DMS 273 treated with DMSO at 0.1 percent for 48 hours (cell line): Measurements from ENCODE around the gene RAB11A.
"Not testable (repeated sequence)": the region's sequence is repeated elsewhere in the genome, so short reads cannot be mapped to it uniquely, and the experiment has no call there.

Experiments used
- DNase-seq: peaks from one replicate; lab custom pipeline; 2025; lab: John Stamatoyannopoulos, UW

Gene RAB11A

DNA sequence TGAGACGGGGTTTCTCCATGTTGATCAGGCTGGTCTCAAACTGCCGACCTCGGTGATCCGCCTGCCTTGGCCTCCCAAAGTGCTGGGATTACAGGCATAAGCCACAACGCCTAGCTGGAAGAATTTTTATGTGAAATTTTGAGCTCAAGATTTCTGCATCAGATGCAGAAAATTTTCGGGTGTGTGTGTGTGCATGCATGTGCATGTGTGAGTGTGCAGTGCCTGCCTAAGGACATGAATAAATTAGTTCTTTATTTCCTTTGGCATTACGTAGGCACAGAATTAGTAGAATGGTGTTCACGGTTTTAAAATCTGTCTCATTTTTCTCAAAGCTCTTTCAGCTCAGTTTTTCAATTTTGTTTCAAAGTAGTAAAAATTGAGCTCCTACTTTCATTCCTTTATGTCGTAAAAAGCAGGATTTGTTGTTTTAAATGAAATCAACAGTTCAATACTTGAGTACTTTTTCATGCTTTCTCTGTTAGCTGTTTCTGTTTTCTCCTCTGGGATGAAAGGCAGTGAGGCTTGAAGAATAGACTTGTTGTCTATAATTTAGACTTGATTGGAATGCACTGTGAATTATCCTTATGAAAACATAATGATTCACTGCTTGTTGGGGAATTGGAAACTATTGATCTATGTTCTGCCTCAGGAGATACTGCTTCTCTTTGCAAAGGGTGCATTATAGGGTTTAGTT lies 23.3 kb upstream of the RAB11A start:
- no peak for DNase-seq

DNA sequence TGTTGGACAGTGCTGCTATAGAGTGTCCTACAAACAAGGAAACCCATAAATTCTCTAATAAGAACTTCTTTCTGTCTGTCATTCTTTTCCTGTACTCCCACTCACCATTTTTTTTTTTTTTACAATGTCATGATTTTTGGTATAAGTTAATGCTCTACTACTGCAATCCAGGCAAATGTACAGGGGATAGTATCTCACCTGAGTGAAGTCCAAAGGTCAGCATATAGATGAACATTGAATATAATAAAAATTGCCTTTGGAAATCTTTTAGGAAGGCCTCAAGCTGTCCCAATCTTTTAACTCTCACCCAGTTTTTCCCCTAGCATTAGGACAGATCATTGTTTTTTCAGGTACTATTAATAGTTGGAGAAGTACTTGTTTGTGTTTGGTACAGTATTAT lies 21.3 kb upstream of the RAB11A start:
- no peak for DNase-seq

DNA sequence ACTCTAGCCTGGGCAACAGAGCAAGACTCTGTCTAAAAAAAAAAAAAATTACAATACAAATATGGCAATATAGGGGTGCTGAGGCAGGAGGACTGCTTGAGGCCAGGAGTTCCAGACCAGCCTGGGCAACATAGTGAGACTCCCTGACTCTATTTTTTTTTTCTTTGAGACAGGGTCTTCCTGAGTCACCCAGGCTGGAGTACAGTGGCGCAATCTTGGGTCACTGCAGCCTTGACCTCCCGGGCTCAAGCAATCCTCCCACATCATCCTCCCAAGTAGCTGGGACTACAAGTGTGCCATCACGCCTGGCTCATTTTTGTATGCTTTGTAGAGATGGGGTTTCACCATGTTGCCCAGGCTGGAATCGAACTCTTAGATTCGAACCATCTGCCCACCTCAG lies 17.3 kb upstream of the RAB11A start:
- DNase-seq: no peak

DNA sequence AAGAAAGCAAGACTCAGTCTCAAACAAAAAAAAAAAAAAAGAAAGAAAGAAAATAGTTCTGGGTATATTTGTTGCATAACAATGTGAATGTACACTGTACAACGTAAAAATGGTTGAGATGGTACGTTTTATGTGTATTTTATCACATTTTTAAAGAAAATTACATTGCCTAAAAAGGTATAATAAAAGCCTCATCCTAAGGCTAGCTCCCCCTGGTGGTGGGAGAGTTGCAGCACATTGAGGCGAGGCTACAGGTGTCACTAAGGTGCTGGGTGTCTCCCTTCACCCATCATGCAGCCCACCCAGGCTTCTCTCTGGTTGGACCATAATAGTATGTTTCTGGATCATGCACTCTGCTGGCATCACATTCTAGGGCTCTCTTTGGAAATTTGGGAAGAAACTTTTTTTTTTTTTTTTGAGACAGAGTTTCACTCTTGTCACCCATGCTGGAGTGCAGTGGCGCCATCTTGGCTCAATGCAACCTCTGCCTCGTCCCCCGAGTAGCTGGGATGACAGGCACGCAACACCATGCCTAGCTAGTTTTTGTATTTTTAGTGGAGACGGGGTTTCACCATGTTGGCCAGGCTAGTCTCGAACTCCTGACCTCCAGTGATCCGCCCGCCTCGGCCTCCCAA lies 12.4 kb upstream of the RAB11A start:
- DNase-seq: no peak

DNA sequence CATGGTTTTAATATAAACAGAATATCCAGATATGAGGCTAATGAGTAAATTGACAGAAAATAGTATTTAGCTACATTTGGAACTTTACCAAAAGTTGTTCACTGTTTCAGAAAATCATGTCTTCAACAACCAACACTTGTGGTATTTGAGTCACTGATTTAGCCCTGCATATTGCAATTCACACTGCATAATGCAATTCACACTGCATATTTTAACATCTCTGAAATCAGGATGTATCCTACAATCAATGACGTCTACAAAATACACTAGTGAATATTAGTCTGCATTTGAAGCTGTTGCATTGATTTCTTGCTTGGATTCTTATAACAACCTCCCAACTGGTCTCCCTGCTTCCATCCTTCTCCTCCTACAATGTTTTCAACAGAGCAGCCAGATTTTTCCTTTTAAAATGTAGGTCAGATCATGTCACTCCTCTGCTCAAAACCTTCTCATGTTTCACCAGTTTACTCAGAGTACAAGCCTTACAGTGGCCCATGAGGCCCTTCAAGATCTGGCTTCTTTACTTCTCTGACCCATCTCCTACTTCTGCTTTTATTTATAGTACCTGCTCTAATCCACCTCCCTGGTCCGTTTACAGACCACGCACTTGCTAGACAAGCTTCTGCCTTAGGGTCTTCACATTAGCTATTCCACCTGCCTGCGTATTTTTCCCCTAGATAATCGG lies 11.4 kb upstream of the RAB11A start:
- no peak for DNase-seq

DNA sequence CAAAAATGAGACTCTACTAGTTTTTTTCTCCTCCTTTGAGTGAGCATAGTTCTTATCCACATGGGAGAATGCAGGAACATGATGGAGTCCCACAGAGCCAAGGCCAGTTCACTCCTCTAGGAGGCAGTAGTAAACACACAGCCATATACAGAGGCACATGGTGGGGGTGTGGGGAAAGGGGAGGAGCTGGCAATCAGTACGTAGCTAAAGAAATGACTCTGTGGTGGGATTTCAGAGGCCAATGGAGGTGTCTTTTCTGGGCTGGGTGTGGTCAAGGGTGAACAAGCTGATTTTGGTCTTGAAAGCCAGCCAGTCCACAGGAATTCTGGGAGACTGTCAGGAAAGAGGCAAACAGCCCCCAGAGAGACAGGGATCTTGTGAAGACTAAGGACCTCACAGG lies 6.6 kb upstream of the RAB11A start:
- peak; percentile 83 for DNase-seq

DNA sequence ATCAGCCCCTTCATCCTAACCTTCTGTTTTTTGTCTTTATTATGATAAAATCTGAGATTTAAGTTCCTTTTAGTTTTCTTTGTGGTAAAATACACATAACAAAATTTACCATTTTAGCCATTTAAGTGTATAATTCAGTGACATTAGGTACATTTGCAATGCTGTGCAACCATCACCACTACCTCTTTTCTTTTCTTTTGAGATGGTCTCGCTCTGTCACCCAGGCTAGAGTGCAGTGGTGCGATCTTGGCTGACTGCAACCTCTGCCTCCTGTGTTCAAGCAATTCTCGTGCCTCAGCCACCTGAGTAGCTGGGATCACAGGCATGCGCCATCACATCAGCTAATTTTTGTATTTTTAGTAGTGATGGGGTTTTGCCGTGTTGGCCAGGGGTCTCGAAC lies 6.2 kb upstream of the RAB11A start:
- no peak for DNase-seq

DNA sequence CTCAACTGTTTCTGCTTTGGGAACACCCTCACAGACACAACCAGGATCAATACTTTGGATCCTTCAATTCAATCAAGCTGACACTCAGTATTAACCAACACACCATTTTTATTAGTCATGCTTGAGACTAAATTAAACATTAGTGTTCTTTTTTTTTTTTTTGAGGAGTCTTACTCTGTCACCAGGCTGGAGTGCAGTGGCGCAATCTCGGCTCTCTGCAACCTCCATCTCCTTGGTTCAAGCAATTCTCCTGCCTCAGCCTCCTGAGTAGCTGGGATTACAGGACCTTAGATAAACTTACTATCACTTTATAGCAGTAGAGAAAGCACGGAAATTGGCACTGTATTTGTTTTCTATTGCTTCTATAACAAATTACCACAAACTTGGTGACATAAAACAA lies 2.0 kb upstream of the RAB11A start:
- no peak for DNase-seq

DNA sequence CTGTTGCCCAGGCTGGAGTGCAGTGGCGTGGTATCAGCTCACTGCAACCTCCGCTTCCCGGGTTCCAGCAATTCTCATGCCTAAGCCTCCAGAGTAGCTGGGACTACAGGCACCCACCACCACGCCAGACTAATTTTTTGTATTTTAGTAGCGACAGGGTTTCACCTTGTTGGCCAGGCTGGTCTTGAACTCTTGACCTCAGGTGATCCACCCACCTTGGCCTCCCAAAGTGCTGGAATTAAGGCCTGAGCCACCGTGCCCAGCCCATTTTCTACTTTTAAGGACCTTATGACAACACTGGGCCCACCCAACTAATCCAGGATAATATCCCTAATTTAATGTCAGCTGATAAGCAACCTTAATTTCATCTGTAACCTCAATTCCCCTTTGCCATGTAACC lies 1.4 kb upstream of the RAB11A start:
- not testable (repeated sequence) for DNase-seq

DNA sequence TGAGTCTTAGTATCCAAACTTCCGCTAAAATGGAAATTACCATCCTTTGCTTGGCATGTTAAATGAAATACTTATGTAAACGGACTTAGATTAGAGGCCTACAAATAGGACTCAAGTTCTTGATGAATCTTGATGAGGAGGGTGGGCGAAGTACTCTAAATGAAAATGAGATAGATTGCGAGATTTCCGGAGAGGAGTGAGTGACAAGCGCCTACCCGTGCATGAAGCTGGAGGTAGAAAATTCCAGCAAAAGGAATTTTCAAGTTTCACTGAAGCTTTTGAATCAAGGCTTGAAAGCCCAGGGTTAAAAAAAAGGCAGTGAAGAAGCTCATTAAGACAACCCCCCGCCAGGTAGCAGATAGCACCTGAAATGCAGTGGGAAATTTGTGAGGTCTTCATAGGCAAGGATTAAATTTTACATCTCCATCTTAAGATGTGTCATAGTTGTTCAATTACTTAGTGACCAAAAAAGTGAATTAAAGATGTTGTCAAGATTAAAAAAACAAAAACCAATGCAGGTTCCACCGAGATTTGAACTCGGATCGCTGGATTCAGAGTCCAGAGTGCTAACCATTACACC lies 655 bp upstream of the RAB11A start:
- peak; percentile 26 for DNase-seq

DNA sequence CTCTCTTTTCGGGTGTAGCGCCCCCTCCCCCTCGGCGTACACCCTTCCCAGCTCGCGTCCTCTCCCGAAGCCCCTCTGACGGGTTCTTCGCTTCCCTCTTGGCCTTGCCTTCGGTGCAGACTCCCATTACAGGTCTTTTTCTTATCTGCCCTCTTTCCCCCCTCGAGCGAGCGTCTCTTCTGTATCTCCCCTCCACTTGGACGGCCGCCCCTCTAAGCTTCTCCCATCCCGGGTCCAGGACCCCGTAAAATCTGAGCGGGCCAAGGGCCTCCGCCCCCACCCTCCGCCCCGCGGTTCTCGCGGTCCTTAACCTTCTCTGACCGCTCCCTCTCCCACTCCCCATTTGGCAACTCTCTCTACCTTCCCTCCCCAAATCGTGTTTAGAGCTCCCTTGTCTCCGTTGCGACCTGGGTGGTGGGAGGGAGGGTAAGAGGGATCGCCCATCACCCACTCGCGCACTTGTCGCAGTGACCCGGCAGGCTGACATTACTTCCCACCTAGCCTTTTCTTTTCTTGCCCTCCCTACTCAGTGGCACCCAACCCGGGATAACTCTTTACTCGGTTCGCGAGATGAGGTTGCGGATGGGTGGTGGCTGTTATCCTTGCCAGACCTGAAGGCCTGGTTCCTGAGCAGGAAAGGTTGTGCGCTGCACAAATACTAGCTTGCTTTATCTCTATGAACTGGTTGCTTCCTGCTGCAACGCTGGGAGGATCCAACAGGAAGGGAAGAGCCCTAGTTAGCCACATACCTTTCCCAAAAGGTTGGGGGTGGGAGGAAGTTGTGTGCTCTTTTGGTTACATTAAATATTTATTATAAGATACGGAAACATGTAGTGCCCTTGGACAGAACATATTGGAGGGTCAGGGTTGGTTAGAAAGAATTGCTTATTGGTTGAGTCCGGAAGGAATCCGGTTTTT lies 922 bp downstream of the RAB11A start:
- no peak for DNase-seq

DNA sequence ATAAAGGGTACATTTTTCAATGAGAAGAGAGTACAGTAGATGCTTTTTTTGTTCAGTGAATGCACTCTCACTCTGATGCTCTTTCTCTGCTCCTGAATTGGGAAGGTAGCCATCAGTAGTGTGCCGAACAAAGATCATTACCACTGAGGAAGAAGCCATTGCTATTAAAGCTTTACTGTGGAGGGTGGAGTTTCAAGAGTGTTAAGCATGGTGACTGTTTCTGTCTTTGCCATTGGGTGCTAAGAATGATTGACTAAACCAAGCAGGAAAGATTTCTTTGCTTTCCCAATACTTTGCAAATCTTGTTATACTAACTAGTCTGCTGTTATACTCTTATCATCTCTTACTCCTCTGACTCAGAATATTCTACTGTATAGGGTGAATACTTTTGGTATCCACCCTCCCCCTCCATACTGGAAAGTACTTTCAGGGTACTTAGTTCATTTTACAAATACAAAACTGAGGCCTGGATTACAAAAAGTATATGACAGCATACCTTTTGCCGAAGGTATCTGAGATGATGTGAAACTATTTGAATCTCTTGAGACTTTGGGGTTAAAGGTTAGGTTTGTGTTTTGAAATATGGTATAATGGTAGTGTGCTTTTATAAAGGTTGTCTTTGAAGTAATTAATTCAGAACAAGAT lies 1.7 kb downstream of the RAB11A start:
- no peak for DNase-seq

DNA sequence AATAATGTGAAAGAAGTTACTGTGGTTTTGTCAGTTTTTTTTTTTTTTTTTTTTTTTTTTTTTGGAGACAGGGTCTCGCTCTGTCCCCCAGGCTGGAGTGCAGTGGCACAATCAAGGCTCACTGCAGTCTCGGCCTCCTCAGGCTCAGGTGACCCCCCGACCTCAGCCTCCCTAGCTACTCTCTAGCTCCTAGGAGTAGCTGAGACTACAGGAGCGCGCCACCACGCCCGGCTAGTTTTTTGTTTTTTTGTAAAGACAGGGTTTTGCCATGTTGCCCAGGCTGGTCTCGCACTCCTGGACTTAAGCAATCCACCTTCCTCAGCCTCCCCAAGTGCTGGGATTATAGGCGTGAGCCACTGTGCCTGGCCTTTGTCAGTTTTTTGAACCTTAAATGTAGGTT lies 2.6 kb downstream of the RAB11A start:
- DNase-seq: not testable (repeated sequence)

DNA sequence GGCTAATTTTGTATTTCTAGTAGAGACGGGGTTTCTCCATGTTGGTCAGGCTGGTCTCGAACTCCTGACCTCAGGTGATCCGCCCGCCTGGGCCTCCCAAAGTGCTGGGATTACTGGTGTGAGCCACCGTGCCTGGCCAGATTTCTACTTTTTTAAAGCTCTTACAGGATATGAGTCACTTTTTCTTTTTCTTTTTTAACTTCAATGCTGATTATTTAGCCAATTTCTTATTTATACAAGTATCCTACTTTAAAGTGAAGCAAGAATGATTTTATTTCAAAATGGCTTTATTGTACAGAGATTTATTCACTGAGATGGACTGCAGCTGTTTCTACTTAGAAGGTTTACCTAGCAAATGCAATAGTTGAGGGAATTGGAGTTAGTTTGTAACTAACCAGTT lies 3.3 kb downstream of the RAB11A start:
- not testable (repeated sequence) for DNase-seq

DNA sequence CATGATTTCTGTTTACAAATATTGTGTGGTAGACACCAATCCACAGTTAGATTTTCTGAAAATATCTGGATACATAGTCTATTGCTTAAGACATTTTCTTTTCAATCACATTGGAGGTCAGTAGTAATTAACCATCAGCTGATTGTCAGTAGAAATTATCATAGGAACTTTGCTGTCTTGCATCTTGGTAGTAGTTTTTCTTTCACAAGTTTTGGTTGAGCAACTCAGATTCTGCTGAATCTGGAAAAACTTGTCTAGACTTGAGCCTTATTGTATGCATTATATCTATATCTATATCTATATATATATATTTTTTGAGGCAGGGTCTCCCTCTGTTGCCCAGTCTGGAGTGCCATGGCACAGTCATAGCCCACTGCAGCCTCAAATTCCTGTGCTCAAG lies 4.0 kb downstream of the RAB11A start:
- DNase-seq: no peak

DNA sequence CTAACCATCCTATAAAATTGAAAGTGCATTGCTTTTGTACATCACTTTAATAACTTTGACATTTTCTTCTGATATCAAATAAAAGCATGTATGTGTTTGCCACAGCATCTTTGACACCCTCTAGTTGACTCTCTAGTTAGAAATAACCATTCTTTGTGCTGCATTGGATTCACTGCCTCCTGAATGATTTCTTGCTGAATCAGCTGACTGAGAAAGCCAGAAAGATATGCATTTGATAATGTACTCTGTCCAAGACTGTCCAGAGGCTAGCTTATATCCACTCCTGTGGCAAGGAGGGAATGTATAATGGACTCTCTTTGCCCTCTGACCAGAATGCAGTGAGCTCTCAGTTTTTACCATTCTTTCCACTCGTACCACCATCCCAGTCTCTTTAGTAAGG lies 6.2 kb downstream of the RAB11A start:
- no peak for DNase-seq

DNA sequence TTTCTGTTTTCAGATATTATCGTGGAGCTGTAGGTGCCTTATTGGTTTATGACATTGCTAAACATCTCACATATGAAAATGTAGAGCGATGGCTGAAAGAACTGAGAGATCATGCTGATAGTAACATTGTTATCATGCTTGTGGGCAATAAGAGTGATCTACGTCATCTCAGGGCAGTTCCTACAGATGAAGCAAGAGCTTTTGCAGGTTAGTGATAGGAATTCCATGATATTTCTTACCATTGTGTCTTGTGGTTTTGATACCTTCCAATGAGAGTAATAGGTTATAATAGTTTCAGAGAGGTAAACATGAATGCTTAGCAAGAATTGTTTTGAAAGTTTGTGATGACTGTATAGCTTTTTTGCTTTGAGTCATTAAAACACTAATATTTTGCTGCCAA lies 8.5 kb downstream of the RAB11A start:
- DNase-seq: no peak

DNA sequence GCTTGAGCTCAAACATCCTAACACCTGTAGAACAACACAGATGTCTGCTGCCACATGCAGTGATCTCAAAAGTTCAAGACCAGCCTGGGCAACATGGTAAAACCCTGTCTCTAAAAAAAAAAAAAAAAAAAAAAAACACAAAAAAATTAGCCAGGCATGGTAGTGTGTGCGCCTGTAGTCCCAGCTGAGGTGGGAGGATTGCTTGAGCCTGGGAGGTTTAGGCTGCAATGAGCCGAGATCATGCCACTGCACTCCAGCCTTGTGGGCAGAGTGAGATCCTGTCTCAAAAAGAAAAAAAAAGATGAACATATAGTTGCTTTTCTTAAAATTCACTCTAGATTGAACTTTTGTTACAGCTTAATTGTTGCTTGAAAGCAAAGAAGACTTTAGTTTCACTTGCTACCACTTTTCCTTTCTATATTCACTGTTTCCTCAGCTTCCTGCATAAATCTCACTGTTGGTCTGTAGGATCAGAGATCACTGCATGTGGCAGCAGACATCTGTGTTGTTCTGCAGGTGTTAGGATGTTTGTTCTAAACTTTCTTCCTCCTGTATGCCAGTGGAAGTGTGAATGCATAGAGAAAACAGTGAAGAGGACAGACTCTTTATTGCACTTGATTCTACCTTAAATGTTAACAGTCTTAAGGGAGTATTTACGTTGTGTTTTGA lies 12.6 kb downstream of the RAB11A start:
- no peak for DNase-seq

DNA sequence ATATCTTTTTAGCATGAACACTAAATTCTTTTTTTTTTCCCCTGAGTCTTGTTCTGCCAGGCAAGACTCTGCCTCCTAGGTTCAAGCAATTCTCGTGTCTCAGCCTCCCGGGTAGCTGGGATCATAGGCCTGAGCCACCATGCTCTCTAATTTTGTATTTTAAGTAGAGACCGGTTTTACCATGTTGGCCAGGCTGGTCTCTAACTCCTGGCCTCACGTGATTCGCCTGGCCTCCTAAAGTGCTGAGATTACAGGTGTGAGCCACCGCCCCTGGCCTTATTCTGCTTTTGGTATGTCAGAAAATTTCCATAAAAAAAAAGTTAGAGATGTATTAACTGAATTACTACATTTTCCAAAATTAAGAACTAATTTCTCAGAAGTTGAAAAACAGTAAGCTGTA lies 14.3 kb downstream of the RAB11A start:
- DNase-seq: no peak

DNA sequence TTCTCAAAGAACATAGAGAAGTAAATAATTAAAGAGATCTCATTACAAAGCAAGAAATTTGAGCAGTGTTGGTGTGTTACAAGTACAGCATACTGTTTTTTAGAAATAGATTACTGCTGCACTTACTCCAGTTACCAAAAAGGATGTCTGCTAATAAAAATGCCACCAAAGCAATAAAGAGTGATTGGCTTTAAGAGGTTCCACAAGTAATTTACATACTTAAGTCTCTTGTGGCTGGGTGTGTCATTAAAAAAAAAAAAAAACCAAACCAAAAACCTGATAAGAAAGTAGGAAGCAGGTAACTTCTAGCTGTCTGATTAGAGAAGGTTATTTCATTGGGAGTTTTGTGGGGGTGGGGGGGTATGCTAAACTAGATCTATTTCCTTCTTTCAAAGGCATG lies 15.2 kb downstream of the RAB11A start:
- no peak for DNase-seq

DNA sequence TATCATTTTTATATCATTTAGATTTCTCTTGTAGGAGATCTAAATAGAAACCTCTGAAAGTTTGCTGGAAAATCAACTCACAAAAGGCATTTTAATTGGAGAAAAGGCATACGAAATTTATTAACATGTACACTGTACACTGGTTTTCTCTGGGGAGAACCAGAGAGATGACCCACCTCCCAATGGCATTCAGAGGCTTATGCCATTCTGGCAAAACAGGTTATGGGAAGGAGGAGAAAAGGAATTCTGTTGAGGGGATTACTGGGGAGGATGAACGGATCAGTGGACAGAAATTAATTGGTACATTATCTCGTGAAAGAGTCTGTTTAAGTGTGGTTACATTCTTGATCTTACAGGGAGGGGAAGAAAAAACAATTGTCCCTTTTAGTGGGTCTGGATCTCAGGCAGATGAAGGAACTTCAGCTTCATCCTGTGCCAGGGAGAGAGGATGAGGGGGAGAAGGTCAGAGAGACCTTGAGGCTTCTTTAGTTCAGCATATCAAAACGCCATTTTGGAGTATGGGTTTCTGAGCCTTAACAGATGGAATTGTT lies 16.5 kb downstream of the RAB11A start:
- no peak for DNase-seq
